ENCODE measurements around the gene CD37. TPM values are rescaled to one million over a fixed set of nuclear protein-coding genes. Genes with fewer than 3 reads are reported as not detected.
"Not testable (repeated sequence)": the region's sequence is repeated elsewhere in the genome, so short reads cannot be mapped to it uniquely, and the experiment has no call there.

The CD37 gene
- total RNA-seq: 213 and 221 TPM in 2 replicates

DNA sequence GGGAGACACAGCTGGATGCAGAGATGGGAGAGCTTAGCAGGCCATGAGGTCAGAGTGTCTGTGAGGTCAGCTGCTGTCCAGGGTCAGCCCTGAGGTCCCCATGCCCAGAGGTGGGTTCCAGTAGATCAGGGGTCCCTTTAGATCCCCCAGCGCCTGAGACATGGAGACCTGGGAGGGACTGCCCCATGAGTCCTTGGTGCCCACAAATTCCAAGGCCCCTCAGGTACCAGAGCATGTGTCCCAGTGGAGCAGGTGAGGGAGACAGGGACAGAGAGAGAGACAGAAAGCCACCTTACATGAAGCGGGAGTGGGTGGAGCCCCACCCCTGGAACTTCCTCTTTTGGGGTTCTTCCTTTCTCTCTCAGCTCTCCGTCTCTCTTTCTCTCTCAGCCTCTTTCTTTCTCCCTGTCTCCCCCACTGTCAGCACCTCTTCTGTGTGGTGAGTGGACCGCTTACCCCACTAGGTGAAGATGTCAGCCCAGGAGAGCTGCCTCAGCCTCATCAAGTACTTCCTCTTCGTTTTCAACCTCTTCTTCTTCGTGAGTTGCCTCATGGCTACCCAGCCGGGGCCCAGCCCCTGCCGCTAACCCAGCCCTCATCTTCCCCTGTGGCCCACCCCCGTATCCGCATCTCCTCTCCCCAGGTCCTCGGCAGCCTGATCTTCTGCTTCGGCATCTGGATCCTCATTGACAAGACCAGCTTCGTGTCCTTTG lies at the start of gene CD37:
Gene CD37 (plus strand): TSS at position 336 of the 713 bp plus-strand sequence. CDS start 135 bp downstream, at position 471.
- intact Hi-C loops (cut with micrococcal nuclease): loop anchor here (2.0 to 10.0 kb wide), 2 partner anchors 110 to 140 kb away; partner anchors contain the start of genes FLT3LG and SLC17A7

- intact Hi-C loops (cut with micrococcal nuclease): no loop called here
Measured at GRCh38 chr19:49287141-49287770, 48.0 kb upstream of the CD37 start.

DNA sequence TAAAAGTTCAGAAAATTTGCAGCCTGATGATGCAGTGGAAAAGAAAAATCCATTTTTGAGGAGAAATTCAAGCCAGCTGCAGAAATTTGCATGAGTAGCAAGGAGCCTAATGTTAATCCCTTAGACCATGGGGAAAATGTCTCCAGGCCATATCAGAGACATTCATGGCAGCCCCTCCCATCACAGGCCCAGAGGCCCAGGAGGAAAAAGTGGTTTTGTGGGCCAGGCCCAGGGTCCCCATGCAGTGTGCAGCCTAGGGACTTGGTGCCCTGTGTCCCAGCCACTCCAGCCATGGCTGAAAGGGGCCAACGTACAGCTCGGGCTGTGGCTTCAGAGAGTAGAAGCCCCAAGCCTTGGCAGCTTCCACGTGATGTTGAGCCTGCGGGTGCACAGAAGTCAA lies 47.0 kb upstream of the CD37 start:
- intact Hi-C loops (cut with micrococcal nuclease): not testable (repeated sequence)

DNA sequence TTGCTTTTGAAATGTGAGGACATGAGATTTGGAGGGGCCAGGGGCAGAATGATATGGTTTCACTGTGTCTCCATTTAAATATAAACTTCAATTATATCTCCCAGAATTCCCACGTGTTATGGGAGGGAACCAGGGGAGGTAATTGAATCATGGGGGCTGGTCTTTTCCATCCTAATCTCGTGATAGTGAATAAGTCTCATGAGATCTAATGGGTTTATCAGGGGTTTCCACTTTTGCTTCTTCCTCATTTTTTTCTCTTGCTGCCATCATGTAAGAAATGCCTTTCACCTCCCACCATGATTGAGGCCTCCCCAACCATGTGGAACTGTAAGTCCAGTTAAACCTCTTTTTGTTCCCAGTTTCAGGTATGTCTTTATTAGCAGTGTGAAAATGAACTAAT lies 45.9 kb upstream of the CD37 start:
- intact Hi-C loops (cut with micrococcal nuclease): not testable (repeated sequence)

- intact Hi-C loops (cut with micrococcal nuclease): no loop called here
Measured at GRCh38 chr19:49290517-49290916, 44.7 kb upstream of the CD37 start.

- intact Hi-C loops (cut with micrococcal nuclease): no loop called here
Measured at GRCh38 chr19:49294401-49294800, 40.8 kb upstream of the CD37 start.

- intact Hi-C loops (cut with micrococcal nuclease): no loop called here
Measured at GRCh38 chr19:49295208-49295880, 39.9 kb upstream of the CD37 start.

GRCh38 chr19:49297403-49297802 lies 37.8 kb upstream of the CD37 start:
- intact Hi-C loops (cut with micrococcal nuclease): no loop called here

- intact Hi-C loops (cut with micrococcal nuclease): not testable (repeated sequence)
Measured at GRCh38 chr19:49298653-49299052, 36.6 kb upstream of the CD37 start.

- intact Hi-C loops (cut with micrococcal nuclease): loop anchor here (1.0 kb wide), 1 partner anchor 75 kb away; no protein-coding TSS in a partner anchor
Measured at GRCh38 chr19:49301165-49301865, 33.9 kb upstream of the CD37 start.

GRCh38 chr19:49301866-49302252 lies 33.3 kb upstream of the CD37 start:
- intact Hi-C loops (cut with micrococcal nuclease): loop anchor here (1.0 kb wide), 1 partner anchor 76 kb away; no protein-coding TSS in a partner anchor

- intact Hi-C loops (cut with micrococcal nuclease): not testable (repeated sequence)
Measured at GRCh38 chr19:49306734-49307133, 28.5 kb upstream of the CD37 start.

- intact Hi-C loops (cut with micrococcal nuclease): no loop called here
Measured at GRCh38 chr19:49309087-49309486, 26.1 kb upstream of the CD37 start.

DNA sequence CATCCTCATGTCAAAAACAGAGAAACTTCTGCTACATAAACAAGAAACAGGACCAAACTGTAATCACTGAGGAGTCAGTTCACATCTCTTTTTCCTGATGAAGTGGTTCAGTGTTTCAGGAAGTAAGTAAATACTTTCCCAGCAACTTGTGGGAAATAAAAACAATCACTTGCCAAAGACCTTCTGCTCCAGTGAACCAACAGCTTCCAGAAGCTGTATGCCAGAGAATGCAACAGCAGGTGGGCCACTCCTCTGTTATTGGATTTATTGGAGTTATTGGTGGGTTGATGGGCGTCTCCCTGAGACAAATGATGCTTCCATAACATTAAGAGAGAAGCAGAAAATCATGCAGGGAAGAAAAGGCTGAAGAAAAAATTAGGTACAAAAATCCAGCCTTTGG lies 20.1 kb upstream of the CD37 start:
- intact Hi-C loops (cut with micrococcal nuclease): no loop called here

DNA sequence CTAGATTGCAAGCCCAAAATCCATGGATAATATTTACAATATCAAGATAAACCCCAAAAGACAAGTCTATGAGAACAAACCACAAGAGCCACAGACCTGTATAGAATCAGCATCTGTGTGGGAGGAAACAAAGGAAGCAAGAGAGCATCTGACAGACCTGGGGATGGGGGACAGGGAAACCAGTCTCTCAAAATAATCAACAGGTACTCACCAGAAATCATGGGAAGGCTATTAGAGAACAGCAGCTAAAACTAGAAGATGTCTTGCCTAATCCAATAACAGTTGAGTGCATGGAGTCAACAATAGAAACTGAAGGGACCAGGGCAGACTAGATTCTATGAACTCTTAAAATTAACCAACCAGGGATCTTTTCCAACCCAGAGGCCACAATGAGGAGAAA lies 18.9 kb upstream of the CD37 start:
- intact Hi-C loops (cut with micrococcal nuclease): no loop called here

DNA sequence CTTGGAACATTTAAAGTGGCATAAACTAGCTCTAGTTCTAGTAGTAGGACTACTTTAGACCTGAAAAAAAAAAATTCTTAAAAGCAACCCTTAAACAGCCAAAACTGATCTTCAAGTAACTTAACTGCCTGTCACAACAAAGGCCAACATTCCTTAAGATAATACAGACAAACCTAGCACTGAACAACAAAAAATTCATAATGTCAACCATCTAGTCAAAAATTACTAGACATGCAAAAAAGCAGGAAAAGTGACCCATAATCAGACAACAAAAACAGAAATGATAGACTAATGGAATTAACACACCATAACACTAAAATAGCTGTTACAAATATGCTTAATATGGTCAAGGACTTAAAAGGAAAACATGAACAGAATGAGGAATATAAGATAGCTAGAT lies 16.9 kb upstream of the CD37 start:
- intact Hi-C loops (cut with micrococcal nuclease): no loop called here

- intact Hi-C loops (cut with micrococcal nuclease): no loop called here
Measured at GRCh38 chr19:49324801-49325576, 10.2 kb upstream of the CD37 start, which contains the start of gene SLC6A16. SLC6A16 (minus strand) TSS chr19:49325191; CDS start chr19:49311347, 13,844 bp downstream.

DNA sequence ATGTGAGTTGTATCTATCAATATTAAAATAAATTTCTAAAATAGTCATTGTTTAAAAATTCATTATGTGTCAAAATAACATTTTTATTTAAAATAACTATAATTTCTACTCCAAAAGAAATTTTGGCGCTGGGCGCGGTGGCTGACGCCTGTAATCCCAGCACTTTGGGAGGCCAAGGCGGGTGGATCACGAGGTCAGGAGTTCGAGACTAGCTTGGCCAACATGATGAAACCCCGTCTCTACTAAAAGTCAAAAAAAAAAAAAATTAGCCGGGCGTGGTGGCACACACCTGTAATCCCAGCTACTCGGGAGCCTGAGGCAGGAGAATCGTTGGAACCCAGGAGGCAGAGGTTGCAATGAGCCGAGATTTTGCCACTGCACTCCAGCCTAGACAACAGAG lies 9.4 kb upstream of the CD37 start:
- intact Hi-C loops (cut with micrococcal nuclease): not testable (repeated sequence)

DNA sequence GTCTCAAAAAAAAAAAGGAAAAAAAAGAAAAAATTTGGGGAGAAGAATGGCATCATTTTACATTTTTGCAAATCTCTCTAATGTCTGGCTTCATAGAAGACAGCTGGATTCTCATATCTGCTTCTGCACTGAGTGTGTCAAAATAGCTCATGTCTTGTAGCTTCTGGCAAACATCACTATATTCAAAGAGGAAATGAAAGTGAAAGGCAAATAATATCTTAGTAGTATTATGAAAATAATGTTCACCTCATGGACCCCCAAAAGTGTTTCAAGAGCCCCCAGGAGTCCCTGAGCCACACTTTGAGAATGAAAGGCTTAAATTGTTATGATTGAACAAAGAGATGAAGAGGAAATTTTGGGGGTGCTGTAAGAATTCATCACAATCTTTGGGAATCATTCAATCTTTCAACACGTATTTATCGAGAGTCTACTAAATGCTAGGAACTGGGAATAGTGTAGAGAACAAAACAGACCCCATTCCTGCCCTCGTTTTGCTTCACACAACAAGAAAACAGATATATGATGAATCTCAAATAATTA lies 9.0 kb upstream of the CD37 start:
- intact Hi-C loops (cut with micrococcal nuclease): no loop called here

DNA sequence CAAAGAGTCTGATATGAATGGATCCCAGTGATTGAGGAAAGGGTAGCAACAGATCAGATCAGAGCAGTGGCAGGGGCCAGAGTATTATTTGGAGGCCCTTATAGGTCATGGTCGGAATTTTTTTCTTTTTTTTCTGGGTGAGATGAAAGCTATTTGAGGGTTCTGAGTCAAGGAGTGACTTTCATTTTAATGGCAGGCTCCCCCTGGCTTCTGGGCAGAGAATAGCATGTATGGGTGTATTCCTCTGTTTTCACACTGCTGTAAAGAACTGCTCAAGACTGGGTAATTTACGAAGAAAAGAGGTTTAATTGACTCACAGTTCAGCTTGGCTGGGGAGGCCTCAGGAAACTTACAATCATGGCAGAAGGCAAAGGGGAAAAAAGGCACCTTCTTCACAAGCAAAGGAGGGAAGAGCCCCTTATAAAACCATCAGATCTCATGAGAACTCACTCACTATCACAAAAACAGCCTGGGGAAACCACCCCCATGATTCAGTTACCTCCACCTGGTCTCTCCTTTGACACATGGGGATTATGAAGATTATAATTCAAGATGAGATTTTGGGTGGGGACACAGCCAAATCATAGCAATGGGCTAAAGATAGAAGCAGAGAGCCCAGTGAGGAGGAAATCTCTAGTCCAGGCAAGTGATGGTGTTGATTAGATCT lies 7.2 kb upstream of the CD37 start:
- intact Hi-C loops (cut with micrococcal nuclease): loop anchor here (1.0 to 2.0 kb wide), 2 partner anchors 61 to 102 kb away; no protein-coding TSS in a partner anchor

Measured in T-helper 2 cell treated with Interferon-gamma antibody and Interleukin-4, amounts not matched to agents 100 ng/mL and 5 ng/mL, for 36 hours (primary cell).